Measurements from ENCODE around the gene NFKBIE. TPM values are rescaled to one million over a fixed set of nuclear protein-coding genes. Genes with fewer than 3 reads are reported as not detected.
A peak's percentile ranks its signal among the peaks of the same experiment; 100 is the strongest.

NFKBIE gene
- total and polyA plus RNA-seq, 9 of the 15 experiments (the other 6 are each of a cell fraction or from before 2014, with no cell fraction given): 2.1 to 16.4 (median 11.7) TPM

- ChIA-PET POLR2A (interaction anchor here (0.7 to 4.7 kb wide), 5 partner anchors 15 to 156 kb away, joined by 3 to 24 read pairs (median 3); partner anchors contain the start of genes AARS2 and HSP90AB1), CTCF (ENCODE audit: low intra/inter-chr PET ratio) (no interaction called here)
- intact Hi-C loops (cut with micrococcal nuclease): no loop called here
- no peaks in the 10 kb centered on the region for H3K36me3 ChIP-seq (ENCODE audit: control insufficient read depth, insufficient read depth, low read length)
- H3K9ac ChIP-seq (ENCODE audit: insufficient read depth in 1 of 2, low read depth in 2 of 2, low read length in 2 of 2): peak overlapping the region in 1 of 2 experiments; percentile 71; a peak in 1 of 4 replicates
- peaks cover 19% of the 10 kb centered on the region for H4K20me1 ChIP-seq (replicated peaks; ENCODE audit: control insufficient read depth, insufficient read depth, low read length)
- no peak overlapping the region for H3K4me2 ChIP-seq (ENCODE audit: insufficient read depth, low read length)
- no peak for FAIRE-seq
- H3K79me2 ChIP-seq (ENCODE audit: control insufficient read depth, insufficient read depth, low read length): no peaks in the 10 kb centered on the region
- in situ Hi-C loops (cut with MboI): no loop called here
- WGBS (ENCODE audit: insufficient coverage, low coverage, missing lambda C conversion rate): 0% methylated on average over 1 of the region's 1 CpG
- TF ChIP-seq ATF3 (IDR thresholded peaks at IDR 0.05) (no peak), ATF3 (CRISPR knock-in tag; conservative IDR thresholded peaks at IDR 0.05) (no peak), KDM1A (IDR thresholded peaks at IDR 0.05) (peak in 1 of 2 experiments; percentile 44; a peak in 2 of 4 replicates), BCOR (IDR thresholded peaks at IDR 0.05) (peak; percentile 63; the same call in 1 of the 2 replicates), RBM25 (IDR thresholded peaks at IDR 0.05; ENCODE audit: low read depth, low read length, severe bottlenecking) (peak; percentile 93)
- no peak overlapping the region for H2AFZ ChIP-seq (ENCODE audit: low read depth, low read length)
- no TSS peak for BruUV-seq (replicated peaks)
- no peak overlapping the region for H3K27ac ChIP-seq (ENCODE audit: extremely low read depth, low read depth, low read length)
- H3K4me3 ChIP-seq: no peak overlapping the region
- H3K4me1 ChIP-seq (replicated peaks in 1 of 2; ENCODE audit: control insufficient read depth in 2 of 2, insufficient read depth in 2 of 2, low read length in 2 of 2): peaks cover 0 to 33% of the 10 kb centered on the region in 2 experiments; a peak in 2 of 5 replicates
- no peak for ATAC-seq
- H3K9me3 ChIP-seq (replicated peaks; ENCODE audit: control insufficient read depth, insufficient read depth, low read depth, low read length): no peaks in the 10 kb centered on the region
- H3K27me3 ChIP-seq (ENCODE audit: control insufficient read depth in 2 of 2, insufficient read depth in 2 of 2, low read length in 2 of 2): peaks cover 75 to 85% of the 10 kb centered on the region in 2 experiments
- DNase-seq (ENCODE audit: extremely low read depth in 1 of 4, low spot score in 3 of 4): no peak
- peaks cover 4% of the 10 kb centered on the region for H3K9me1 ChIP-seq (ENCODE audit: control insufficient read depth, insufficient read depth, low read length)
These were observed 8.3 kb upstream of the NFKBIE start for GRCh38 chr6:44273617-44274016.
